GM18867 (cell line): Measurements from ENCODE around the gene TMEM25.
"Not testable (repeated sequence)": the region's sequence is repeated elsewhere in the genome, so short reads cannot be mapped to it uniquely, and the experiment has no call there.

ENCODE experiments used
- ATAC-seq: cut with Tn5 transposase; IDR thresholded peaks from one replicate; pipeline ENCODE4 v1.9.1; 2021; ENCODE audit warnings: mild to moderate bottlenecking, moderate library complexity; ENCODE audit not compliant: unreplicated experiment

TMEM25 gene

GRCh38 chr11:118574636-118575035, 43.6 kb downstream of the TMEM25 start:
- ATAC-seq, result no peak

- not testable (repeated sequence) for ATAC-seq
Measured at GRCh38 chr11:118577995-118578394, 47.0 kb downstream of the TMEM25 start.

- no peak for ATAC-seq
Measured at GRCh38 chr11:118581057-118581456, 50.1 kb downstream of the TMEM25 start.
